Measurements from ENCODE around the gene KLHDC4.
"Not testable (repeated sequence)": the region's sequence is repeated elsewhere in the genome, so short reads cannot be mapped to it uniquely, and the experiment has no call there.

Gene KLHDC4

GRCh38 chr16:87765776-87766484 lies at the start of gene KLHDC4:
TSS of gene KLHDC4 (minus strand) at chr16:87765986. CDS start at chr16:87765890, 96 bp downstream.
- DNase-seq = peak; percentile 64

- no peak for DNase-seq
These were observed 49.8 kb upstream of the KLHDC4 start for GRCh38 chr16:87815567-87815966.

GRCh38 chr16:87812200-87812656 lies 46.4 kb upstream of the KLHDC4 start:
- peak; percentile 51 for DNase-seq

GRCh38 chr16:87811454-87811853 lies 45.7 kb upstream of the KLHDC4 start:
- not testable (repeated sequence) for DNase-seq

GRCh38 chr16:87809150-87809902 lies 43.5 kb upstream of the KLHDC4 start:
- no peak for DNase-seq

- DNase-seq = no peak
These were observed 42.3 kb upstream of the KLHDC4 start for GRCh38 chr16:87808108-87808507.

GRCh38 chr16:87806641-87807546 lies 41.1 kb upstream of the KLHDC4 start:
- peak; percentile 97 for DNase-seq

- no peak for DNase-seq
These were observed 40.5 kb upstream of the KLHDC4 start for GRCh38 chr16:87806261-87806640.

GRCh38 chr16:87803385-87803784 lies 37.6 kb upstream of the KLHDC4 start:
- DNase-seq = no peak

- DNase-seq = no peak
These were observed 36.9 kb upstream of the KLHDC4 start for GRCh38 chr16:87802670-87803069.

GRCh38 chr16:87801679-87802259 lies 36.0 kb upstream of the KLHDC4 start:
- no peak for DNase-seq

- no peak for DNase-seq
These were observed 34.7 kb upstream of the KLHDC4 start for GRCh38 chr16:87800497-87800896.

GRCh38 chr16:87795336-87795735 lies 29.6 kb upstream of the KLHDC4 start:
- no peak for DNase-seq

- no peak for DNase-seq
These were observed 28.8 kb upstream of the KLHDC4 start for GRCh38 chr16:87794485-87795078.

- DNase-seq = no peak
These were observed 26.4 kb upstream of the KLHDC4 start for GRCh38 chr16:87792205-87792565.

GRCh38 chr16:87791295-87792204 lies 25.8 kb upstream of the KLHDC4 start:
- DNase-seq = no peak

- peak; percentile 94 for DNase-seq
These were observed 24.7 kb upstream of the KLHDC4 start for GRCh38 chr16:87790292-87791100.

- no peak for DNase-seq
These were observed 23.9 kb upstream of the KLHDC4 start for GRCh38 chr16:87789437-87790291.

GRCh38 chr16:87788730-87789436 lies 23.1 kb upstream of the KLHDC4 start:
- not testable (repeated sequence) for DNase-seq
